Measurements from ENCODE around the gene COQ9. TPM values are rescaled to one million over a fixed set of nuclear protein-coding genes. Genes with fewer than 3 reads are reported as not detected.

The COQ9 gene
- total RNA-seq, 1 donor from 2014 or later = 37.8 TPM

DNA sequence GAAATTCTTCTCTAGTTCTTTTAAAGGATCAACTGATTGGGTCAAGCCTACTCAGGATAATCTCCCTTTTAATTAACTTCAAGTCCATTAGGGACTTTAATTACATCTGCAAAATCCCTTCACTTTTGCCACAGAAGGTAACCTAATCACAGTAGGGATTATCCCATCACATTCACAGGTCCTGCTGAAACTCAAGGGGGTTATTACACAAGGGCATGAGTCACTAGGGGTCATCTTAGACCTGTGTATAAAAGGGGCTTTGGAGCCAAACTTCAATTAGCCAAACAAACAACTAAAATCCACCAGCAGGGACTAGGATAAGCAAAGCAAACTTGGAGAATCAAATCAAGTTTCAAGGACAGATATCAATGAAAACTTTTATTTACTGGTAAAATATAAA, 19.5 kb upstream of the COQ9 start:
- Mint-ChIP-seq H3K4me1 (ENCODE audit: unreplicated experiment) (no peaks in the 10 kb centered on the region), H3K36me3 (ENCODE audit: unreplicated experiment) (peaks cover 37% of the 10 kb centered on the region), H3K9me3 (ENCODE audit: unreplicated experiment) (no peaks in the 10 kb centered on the region), H3K27me3 (ENCODE audit: unreplicated experiment) (no peaks in the 10 kb centered on the region), H3K4me3 (ENCODE audit: unreplicated experiment) (no peak overlapping the region), H3K27ac (ENCODE audit: unreplicated experiment) (no peak overlapping the region)
- TF ChIP-seq, protein P1, sequence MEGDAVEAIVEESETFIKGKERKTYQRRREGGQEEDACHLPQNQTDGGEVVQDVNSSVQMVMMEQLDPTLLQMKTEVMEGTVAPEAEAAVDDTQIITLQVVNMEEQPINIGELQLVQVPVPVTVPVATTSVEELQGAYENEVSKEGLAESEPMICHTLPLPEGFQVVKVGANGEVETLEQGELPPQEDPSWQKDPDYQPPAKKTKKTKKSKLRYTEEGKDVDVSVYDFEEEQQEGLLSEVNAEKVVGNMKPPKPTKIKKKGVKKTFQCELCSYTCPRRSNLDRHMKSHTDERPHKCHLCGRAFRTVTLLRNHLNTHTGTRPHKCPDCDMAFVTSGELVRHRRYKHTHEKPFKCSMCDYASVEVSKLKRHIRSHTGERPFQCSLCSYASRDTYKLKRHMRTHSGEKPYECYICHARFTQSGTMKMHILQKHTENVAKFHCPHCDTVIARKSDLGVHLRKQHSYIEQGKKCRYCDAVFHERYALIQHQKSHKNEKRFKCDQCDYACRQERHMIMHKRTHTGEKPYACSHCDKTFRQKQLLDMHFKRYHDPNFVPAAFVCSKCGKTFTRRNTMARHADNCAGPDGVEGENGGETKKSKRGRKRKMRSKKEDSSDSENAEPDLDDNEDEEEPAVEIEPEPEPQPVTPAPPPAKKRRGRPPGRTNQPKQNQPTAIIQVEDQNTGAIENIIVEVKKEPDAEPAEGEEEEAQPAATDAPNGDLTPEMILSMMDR (IDR thresholded peaks at IDR 0.05) = no peak
- DNase-seq (ENCODE audit: extremely low spot score, unreplicated experiment) = no peak

DNA sequence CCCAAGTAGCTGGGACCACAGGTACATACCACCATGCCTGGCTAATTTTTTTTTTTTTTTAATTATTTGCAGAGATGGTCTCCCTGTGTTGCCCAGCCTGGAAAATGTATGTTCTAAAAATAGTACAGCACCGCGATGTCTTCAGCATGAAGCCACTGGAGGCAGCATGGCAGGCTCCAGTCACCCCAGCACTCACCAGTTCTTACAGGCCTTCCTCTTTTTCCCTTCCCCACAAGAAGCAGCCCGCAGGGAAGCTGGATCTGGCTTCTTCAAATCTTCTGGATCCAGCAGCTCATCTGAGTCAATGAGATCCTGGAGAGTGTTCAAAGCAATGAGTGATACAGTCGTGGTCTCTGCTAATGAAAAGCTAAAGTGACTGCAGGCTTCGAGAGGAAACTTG, 16.3 kb upstream of the COQ9 start:
- peaks cover 53% of the 10 kb centered on the region for H3K36me3 Mint-ChIP-seq (ENCODE audit: unreplicated experiment)
- no peak overlapping the region for H3K27ac Mint-ChIP-seq (ENCODE audit: unreplicated experiment)
- no peaks in the 10 kb centered on the region for H3K9me3 Mint-ChIP-seq (ENCODE audit: unreplicated experiment)
- H3K4me3 Mint-ChIP-seq (ENCODE audit: unreplicated experiment) = no peak overlapping the region
- DNase-seq (ENCODE audit: extremely low spot score, unreplicated experiment) = no peak
- TF ChIP-seq, protein P1 (IDR thresholded peaks at IDR 0.05) = no peak
- no peaks in the 10 kb centered on the region for H3K4me1 Mint-ChIP-seq (ENCODE audit: unreplicated experiment)
- H3K27me3 Mint-ChIP-seq (ENCODE audit: unreplicated experiment) = no peaks in the 10 kb centered on the region

DNA sequence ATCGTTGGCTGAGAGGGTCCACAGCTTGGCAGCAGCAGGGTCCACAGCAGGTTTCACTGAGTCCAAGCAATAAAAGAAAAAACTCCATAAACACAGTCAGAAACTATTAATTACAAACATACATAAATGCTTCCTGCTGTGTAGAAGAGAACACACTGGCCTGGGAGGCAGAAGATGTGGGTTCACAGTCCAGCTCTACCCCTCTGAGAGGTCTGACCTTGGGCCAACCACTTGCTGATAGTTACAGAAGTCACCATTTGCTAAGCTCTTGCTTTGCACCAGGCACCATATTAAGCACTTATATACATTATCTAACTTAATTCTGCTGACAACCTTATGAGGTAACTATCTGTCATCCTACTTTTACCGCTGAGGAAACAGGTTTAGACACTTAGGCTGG, 14.8 kb upstream of the COQ9 start:
- DNase-seq (ENCODE audit: extremely low spot score, unreplicated experiment) = no peak
- peaks cover 52% of the 10 kb centered on the region for H3K36me3 Mint-ChIP-seq (ENCODE audit: unreplicated experiment)
- no peaks in the 10 kb centered on the region for H3K4me1 Mint-ChIP-seq (ENCODE audit: unreplicated experiment)
- TF ChIP-seq, protein P1 (IDR thresholded peaks at IDR 0.05) = no peak
- H3K4me3 Mint-ChIP-seq (ENCODE audit: unreplicated experiment) = no peak overlapping the region
- no peak overlapping the region for H3K27ac Mint-ChIP-seq (ENCODE audit: unreplicated experiment)
- no peaks in the 10 kb centered on the region for H3K9me3 Mint-ChIP-seq (ENCODE audit: unreplicated experiment)
- no peaks in the 10 kb centered on the region for H3K27me3 Mint-ChIP-seq (ENCODE audit: unreplicated experiment)

DNA sequence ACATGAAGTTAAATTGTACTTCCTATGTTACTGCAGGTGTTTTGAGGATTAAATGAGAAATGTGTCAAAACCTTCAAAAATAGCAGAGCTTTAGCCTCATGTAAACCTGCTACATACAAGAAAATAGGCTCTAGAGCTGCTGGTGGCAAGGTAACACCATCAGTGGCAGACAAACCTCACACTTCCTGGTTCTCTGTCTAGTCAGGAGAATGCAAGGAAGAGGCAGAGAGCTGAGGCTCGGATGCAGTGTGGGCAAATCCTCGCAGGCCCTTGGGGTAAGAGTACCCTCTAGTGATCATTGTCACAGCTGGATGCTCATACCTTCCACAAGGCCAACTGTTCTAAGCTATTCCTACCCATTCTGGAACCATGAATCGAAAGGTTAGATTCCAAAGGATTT, 14.3 kb upstream of the COQ9 start:
- Mint-ChIP-seq H3K4me3 (ENCODE audit: unreplicated experiment) (no peak overlapping the region), H3K9me3 (ENCODE audit: unreplicated experiment) (no peaks in the 10 kb centered on the region), H3K27ac (ENCODE audit: unreplicated experiment) (no peak overlapping the region), H3K4me1 (ENCODE audit: unreplicated experiment) (no peaks in the 10 kb centered on the region), H3K27me3 (ENCODE audit: unreplicated experiment) (no peaks in the 10 kb centered on the region), H3K36me3 (ENCODE audit: unreplicated experiment) (peaks cover 47% of the 10 kb centered on the region)
- TF ChIP-seq, protein P1 (IDR thresholded peaks at IDR 0.05) = no peak
- DNase-seq (ENCODE audit: extremely low spot score, unreplicated experiment) = no peak

DNA sequence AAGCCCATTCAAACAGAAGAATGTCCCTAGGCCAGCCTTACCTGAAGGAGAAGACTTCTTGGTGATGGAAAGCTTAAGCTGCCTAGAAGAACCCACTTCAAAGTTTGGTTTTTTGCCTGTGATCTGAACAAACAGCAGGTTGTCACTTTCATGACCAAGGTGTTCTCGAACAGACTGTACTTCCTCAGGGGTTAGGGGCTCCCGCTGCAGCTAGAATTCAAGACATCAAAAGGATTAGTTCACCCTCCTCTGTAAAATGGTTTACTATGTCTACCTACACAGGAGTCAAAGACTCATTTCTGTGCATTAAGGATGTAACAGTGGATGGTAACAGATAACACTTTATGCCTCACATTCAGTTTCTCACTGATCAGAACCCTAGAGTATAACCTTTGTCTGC, 13.3 kb upstream of the COQ9 start:
- Mint-ChIP-seq H3K9me3 (ENCODE audit: unreplicated experiment) (no peaks in the 10 kb centered on the region), H3K36me3 (ENCODE audit: unreplicated experiment) (peaks cover 45% of the 10 kb centered on the region), H3K4me1 (ENCODE audit: unreplicated experiment) (no peaks in the 10 kb centered on the region), H3K27me3 (ENCODE audit: unreplicated experiment) (no peaks in the 10 kb centered on the region), H3K27ac (ENCODE audit: unreplicated experiment) (no peak overlapping the region), H3K4me3 (ENCODE audit: unreplicated experiment) (no peak overlapping the region)
- DNase-seq (ENCODE audit: extremely low spot score, unreplicated experiment) = no peak
- TF ChIP-seq, protein P1 (IDR thresholded peaks at IDR 0.05) = no peak
